CD14-positive monocyte (primary cell): ENCODE data around the gene GNAL. TPM values are rescaled to one million over a fixed set of nuclear protein-coding genes. Genes with fewer than 3 reads are reported as not detected.
A peak's percentile ranks its signal among the peaks of the same experiment; 100 is the strongest.

ENCODE experiments used
- DNase-seq, 3 donors: peaks; one replicate each; pipeline ENCODE4 v3.0.0-alpha.2; 2011 to 2022
- H2AFZ ChIP-seq: 2 replicates; pipeline ENCODE4 v1.6.0; 2012; ENCODE audit warnings: mild to moderate bottlenecking, low read depth, low read length, inconsistent platforms; ENCODE audit not compliant: insufficient read depth, poor library complexity, severe bottlenecking
- H3K27ac ChIP-seq, 2 donors: 1 replicate in 1 of 2; 2 replicates in 1 of 2; pipeline ENCODE4 v1.5.1; 2012 to 2013; ENCODE audit warnings: low read length in 2 of 2, control low read depth in 1 of 2, inconsistent platforms in 1 of 2, low read depth in 1 of 2, mild to moderate bottlenecking in 1 of 2
- H3K27me3 ChIP-seq, 2 donors: one replicate each; pipeline versions ENCODE4 v1.6.0 to v1.6.1; 2011 to 2013; ENCODE audit warnings: low read length in 2 of 2; ENCODE audit not compliant: control insufficient read depth in 2 of 2, insufficient read depth in 2 of 2
- H3K36me3 ChIP-seq, 2 donors: replicated peaks in 1 of 2; 1 replicate in 1 of 2; 2 replicates in 1 of 2; pipeline versions ENCODE4 v1.5.1 to v1.6.1; 2012 to 2013; ENCODE audit warnings: low read length in 2 of 2, control low read depth in 1 of 2, inconsistent platforms in 1 of 2, mild to moderate bottlenecking in 1 of 2; ENCODE audit not compliant: insufficient read depth in 2 of 2, control insufficient read depth in 1 of 2
- H3K4me1 ChIP-seq, 2 donors: 1 replicate in 1 of 2; 2 replicates in 1 of 2; pipeline versions ENCODE4 v1.5.1 to v1.6.1; 2012 to 2013; ENCODE audit warnings: low read length in 2 of 2, control low read depth in 1 of 2, inconsistent platforms in 1 of 2, mild to moderate bottlenecking in 1 of 2, moderate library complexity in 1 of 2; ENCODE audit not compliant: insufficient read depth in 2 of 2, control insufficient read depth in 1 of 2
- H3K4me2 ChIP-seq: replicated peaks from 2 replicates; pipeline ENCODE3; 2012; ENCODE audit warnings: low read length, moderate library complexity, mild to moderate bottlenecking; ENCODE audit not compliant: poor library complexity, severe bottlenecking; ENCODE audit errors: extremely low read depth
- H3K4me3 ChIP-seq, 3 experiments: fragments of 200-600 bp in 1 of 3; sonication (generic) in 1 of 3; replicated peaks in 1 of 3; 1 replicate in 2 of 3; 2 replicates in 1 of 3; pipeline ENCODE4 v1.5.1; 2011 to 2013; ENCODE audit warnings: low read length in 3 of 3, mild to moderate bottlenecking in 3 of 3, control low read depth in 2 of 3, low read depth in 2 of 3, inconsistent platforms in 1 of 3, moderate library complexity in 1 of 3
- H3K79me2 ChIP-seq: 2 replicates; pipeline ENCODE4 v1.6.0; 2012; ENCODE audit warnings: mild to moderate bottlenecking, control low read depth, inconsistent platforms, low read length, moderate library complexity; ENCODE audit not compliant: insufficient read depth
- H3K9ac ChIP-seq: 2 replicates; pipeline ENCODE4 v1.6.0; 2017; ENCODE audit warnings: low read length, mild to moderate bottlenecking; ENCODE audit not compliant: insufficient read depth, poor library complexity, severe bottlenecking
- H3K9me3 ChIP-seq, 2 donors: replicated peaks in 1 of 2; 1 replicate in 1 of 2; 2 replicates in 1 of 2; pipeline versions ENCODE4 v1.5.1 to v1.6.1; 2012 to 2013; ENCODE audit warnings: low read length in 2 of 2, control low read depth in 1 of 2; ENCODE audit not compliant: control insufficient read depth in 1 of 2, insufficient read depth in 1 of 2
- H4K20me1 ChIP-seq: 2 replicates; pipeline ENCODE4 v1.6.0; 2012; ENCODE audit warnings: mild to moderate bottlenecking, low read length, control low read depth, moderate library complexity; ENCODE audit not compliant: insufficient read depth
- H3K27ac Mint-ChIP-seq, 7 donors: one replicate each; pipeline ENCODE4 v1.8.0; 2020; ENCODE audit warnings: mild to moderate bottlenecking in 7 of 7, mixed read lengths in 7 of 7, moderate library complexity in 6 of 7, inconsistent platforms in 2 of 7
- H3K27me3 Mint-ChIP-seq, 3 donors: one replicate each; pipeline ENCODE4 v1.8.0; 2021 to 2022; ENCODE audit warnings: low read depth in 3 of 3, mild to moderate bottlenecking in 3 of 3, mixed read lengths in 3 of 3, moderate library complexity in 3 of 3, inconsistent platforms in 1 of 3
- H3K36me3 Mint-ChIP-seq, 2 donors: one replicate each; pipeline ENCODE4 v1.8.0; 2020; ENCODE audit warnings: mixed read lengths in 2 of 2, inconsistent platforms in 1 of 2, mild to moderate bottlenecking in 1 of 2
- H3K4me1 Mint-ChIP-seq: one replicate; pipeline ENCODE4 v1.8.0; 2020; ENCODE audit warnings: mild to moderate bottlenecking, mixed read lengths
- H3K4me3 Mint-ChIP-seq, 2 donors: one replicate each; pipeline ENCODE4 v1.8.0; 2020; ENCODE audit warnings: mild to moderate bottlenecking in 2 of 2, mixed read lengths in 2 of 2, moderate library complexity in 1 of 2
- H3K9me3 Mint-ChIP-seq, 7 donors: one replicate each; pipeline ENCODE4 v1.8.0; 2020 to 2022; ENCODE audit warnings: mixed read lengths in 7 of 7, mild to moderate bottlenecking in 6 of 7, moderate library complexity in 6 of 7, inconsistent platforms in 2 of 7
- CTCF ChIP-seq: fragments of 200-600 bp; IDR thresholded peaks from one replicate; pipeline ENCODE4 v1.8.0; 2022; ENCODE audit warnings: antibody characterized with exemption, mild to moderate bottlenecking
- WGBS: methylation state at CpG from one replicate; pipeline ENCODE4 v1.1.5; 2013; ENCODE audit warnings: missing lambda C conversion rate; ENCODE audit not compliant: insufficient coverage; 5-methylcytosine and 5-hydroxymethylcytosine counted together
- intact Hi-C, 2 donors: fragments of 100-400 bp; cut with micrococcal nuclease; formaldehyde crosslinking; loops; one replicate each; pipeline versions ENCODE4 v1.15.0 to v1.15.1; 2023
- polyA plus RNA-seq, 3 donors: library from polyadenylated mRNA; depleted of rRNA in 1 of 3; unstranded in 2 of 3; stranded (reverse) in 1 of 3; fragments of 300-500 nt in 2 of 3; fragments of >200 nt in 1 of 3; fragmentation: Illumina TruSeq in 2 of 3; gene quantifications; 1 replicate in 2 of 3; 2 replicates in 1 of 3; pipeline ENCODE4 v1.2.3, GENCODE V29; 2012 to 2021

GNAL gene
- polyA plus RNA-seq, 3 donors, result 0.01 to 0.03 TPM; not detected in 1

- DNase-seq, result no peak
- no peaks in the 10 kb centered on the region for H3K9me3 ChIP-seq
- Mint-ChIP-seq H3K4me1 (peaks cover 18% of the 10 kb centered on the region), H3K4me3 (peak overlapping the region in 1 of 2 donors; percentile 54), H3K27ac (no peak overlapping the region), H3K27me3 (peaks cover 3 to 16% (median 4%) of the 10 kb centered on the region in 3 donors), H3K36me3 (peaks cover 0 to 2% of the 10 kb centered on the region in 2 donors), H3K9me3 (peaks cover 0 to 2% (median 0%) of the 10 kb centered on the region in 7 donors)
- no peak overlapping the region for H3K9ac ChIP-seq
- intact Hi-C loops, result no loop called here
- no peak overlapping the region for H2AFZ ChIP-seq
- H3K4me2 ChIP-seq, result no peak overlapping the region
- H3K27me3 ChIP-seq, result no peaks in the 10 kb centered on the region
- peaks cover 10% of the 10 kb centered on the region for H4K20me1 ChIP-seq
- H3K79me2 ChIP-seq, result peaks cover 16% of the 10 kb centered on the region
- no peaks in the 10 kb centered on the region for H3K36me3 ChIP-seq
- WGBS, result 90% methylated on average over 4 of the region's 4 CpGs
- no peak for TF ChIP-seq CTCF
- H3K4me3 ChIP-seq, result no peak overlapping the region
- no peak overlapping the region for H3K27ac ChIP-seq
- peaks cover 14 to 23% of the 10 kb centered on the region in 2 donors for H3K4me1 ChIP-seq
These were observed 158.7 kb downstream of the GNAL start for GRCh38 chr18:11847811-11848210.

GRCh38 chr18:11849279-11849678 lies 160.2 kb downstream of the GNAL start:
- H3K27ac ChIP-seq, result no peak overlapping the region
- no peak overlapping the region for H3K9ac ChIP-seq
- no peaks in the 10 kb centered on the region for H3K36me3 ChIP-seq
- peaks cover 22 to 36% of the 10 kb centered on the region in 2 donors for H3K4me1 ChIP-seq
- peak overlapping the region; percentile 48 for H2AFZ ChIP-seq
- Mint-ChIP-seq H3K4me1 (peaks cover 32% of the 10 kb centered on the region), H3K27ac (peak overlapping the region in 5 of 7 donors; percentile 67 to 100 (median 99)), H3K9me3 (peaks cover 0 to 2% (median 0%) of the 10 kb centered on the region in 7 donors), H3K36me3 (peaks cover under 1 to 12% of the 10 kb centered on the region in 2 donors), H3K27me3 (peaks cover 3 to 16% (median 4%) of the 10 kb centered on the region in 3 donors), H3K4me3 (no peak overlapping the region)
- peaks cover 20% of the 10 kb centered on the region for H4K20me1 ChIP-seq
- no peak for TF ChIP-seq CTCF
- WGBS, result 100% methylated on average over 5 of the region's 7 CpGs
- H3K4me2 ChIP-seq, result peak overlapping the region; percentile 89
- H3K9me3 ChIP-seq, result no peaks in the 10 kb centered on the region
- no peaks in the 10 kb centered on the region for H3K27me3 ChIP-seq
- intact Hi-C loops, result no loop called here
- H3K4me3 ChIP-seq, result peak overlapping the region in 1 of 3 experiments; percentile 87
- peaks cover 31% of the 10 kb centered on the region for H3K79me2 ChIP-seq
- DNase-seq, result no peak
